ENCODE results near the gene HMGN4.
"Not testable (repeated sequence)": the region's sequence is repeated elsewhere in the genome, so short reads cannot be mapped to it uniquely, and the experiment has no call there.

The HMGN4 gene

GRCh38 chr6:26514984-26515383, 23.2 kb upstream of the HMGN4 start:
- no peak for TF ChIP-seq CTCF (conservative IDR thresholded peaks at IDR 0.05; ENCODE audit: low read depth, low read length)
- DNase-seq (ENCODE audit: low read depth), result no peak
- no peak overlapping the region for H3K4me3 ChIP-seq (ENCODE audit: low read length)

GRCh38 chr6:26516481-26517427, 21.4 kb upstream of the HMGN4 start:
- no peak overlapping the region for H3K4me3 ChIP-seq (ENCODE audit: low read length)
- DNase-seq (ENCODE audit: low read depth), result no peak
- TF ChIP-seq CTCF (conservative IDR thresholded peaks at IDR 0.05; ENCODE audit: low read depth, low read length), result no peak

- no peak for DNase-seq (ENCODE audit: low read depth)
- no peak overlapping the region for H3K4me3 ChIP-seq (ENCODE audit: low read length)
- no peak for TF ChIP-seq CTCF (conservative IDR thresholded peaks at IDR 0.05; ENCODE audit: low read depth, low read length)
Observed at GRCh38 chr6:26519359-26519758, 18.8 kb upstream of the HMGN4 start.

GRCh38 chr6:26520237-26520849, 17.8 kb upstream of the HMGN4 start:
- DNase-seq (ENCODE audit: low read depth), result peak; percentile 72
- peak overlapping the region; percentile 35 for H3K4me3 ChIP-seq (ENCODE audit: low read length)
- TF ChIP-seq CTCF (conservative IDR thresholded peaks at IDR 0.05; ENCODE audit: low read depth, low read length), result no peak

GRCh38 chr6:26520850-26521599, 17.1 kb upstream of the HMGN4 start:
- no peak for TF ChIP-seq CTCF (conservative IDR thresholded peaks at IDR 0.05; ENCODE audit: low read depth, low read length)
- peak; percentile 53 for DNase-seq (ENCODE audit: low read depth)
- peak overlapping the region; percentile 56 for H3K4me3 ChIP-seq (ENCODE audit: low read length)

GRCh38 chr6:26521600-26522391, 16.4 kb upstream of the HMGN4 start:
- H3K4me3 ChIP-seq (ENCODE audit: low read length), result peak overlapping the region; percentile 56

GRCh38 chr6:26522486-26523228, 15.5 kb upstream of the HMGN4 start:
- peak overlapping the region; percentile 56 for H3K4me3 ChIP-seq (ENCODE audit: low read length)
- not testable (repeated sequence) for DNase-seq (ENCODE audit: low read depth)

More at GRCh38 chr6:26521600-26522391, 16.4 kb upstream of the HMGN4 start:
- DNase-seq (ENCODE audit: low read depth), result peak; percentile 34
- no peak for TF ChIP-seq CTCF (conservative IDR thresholded peaks at IDR 0.05; ENCODE audit: low read depth, low read length)

- not testable (repeated sequence) for H3K4me3 ChIP-seq (ENCODE audit: low read length); DNase-seq (ENCODE audit: low read depth)
Observed at GRCh38 chr6:26524314-26524713, 13.9 kb upstream of the HMGN4 start.

Measured in retinal pigment epithelial cell (primary cell).